Adrenal gland (tissue), 12 donors: Measurements from ENCODE around the gene MT1A. TPM values are rescaled to one million over a fixed set of nuclear protein-coding genes. Genes with fewer than 3 reads are reported as not detected.

Experiments
- DNase-seq, 7 donors: peaks; one replicate each; pipeline ENCODE4 v3.0.0-alpha.2; 2019 to 2020
- H3K27ac ChIP-seq, 5 donors: fragments of 200-600 bp; sonication (generic) in 4 of 5; 1 replicate in 3 of 5; 2 replicates in 2 of 5; pipeline versions ENCODE4 v1.5.1 to v1.8.0; 2016 to 2020; ENCODE audit warnings: mild to moderate bottlenecking in 1 of 5
- H3K27me3 ChIP-seq: fragments of 200-600 bp; 2 replicates; pipeline ENCODE4 v1.8.0; 2021
- H3K36me3 ChIP-seq, 2 donors: fragments of 200-600 bp; replicated peaks in 1 of 2; 1 replicate in 1 of 2; 2 replicates in 1 of 2; pipeline versions ENCODE4 v1.5.1 to v1.8.0; 2018 to 2022
- H3K4me1 ChIP-seq, 2 donors: fragments of 200-600 bp; replicated peaks in 1 of 2; 1 replicate in 1 of 2; 2 replicates in 1 of 2; pipeline versions ENCODE4 v1.5.1 to v1.8.0; 2018 to 2021
- H3K4me3 ChIP-seq, 4 donors: fragments of 200-600 bp; sonication (generic) in 3 of 4; one replicate each; pipeline ENCODE4 v1.5.1; 2016 to 2018
- H3K9me3 ChIP-seq, 3 donors: fragments of 200-600 bp; sonication (generic) in 1 of 3; replicated peaks in 1 of 3; 1 replicate in 2 of 3; 2 replicates in 1 of 3; pipeline versions ENCODE4 v1.5.1 to v1.8.0; 2016 to 2021
- POLR2A ChIP-seq, 2 donors: fragments of 450-650 bp; IDR thresholded peaks; one replicate each; pipeline ENCODE4 v1.6.1; 2017; ENCODE audit warnings: antibody characterized with exemption in 2 of 2, mild to moderate bottlenecking in 2 of 2, moderate library complexity in 1 of 2
- WGBS, 4 donors: extraction: QIAGEN DNeasy Blood & Tissue Kit in 2 of 4; methylation state at CpG; one replicate each; pipeline versions ENCODE4 v1.1.5 to v1.1.7; 2013 to 2017; 5-methylcytosine and 5-hydroxymethylcytosine counted together
- intact Hi-C, 2 donors: fragments of 100-400 bp; cut with DNase I; formaldehyde crosslinking; loops; one replicate each; pipeline versions ENCODE4 v1.14.1 to v1.15.0; 2022 to 2023
- polyA plus RNA-seq, 3 donors: library from polyadenylated mRNA; stranded (reverse); fragments of 200-250 nt in 2 of 3; fragments of 350-450 nt in 1 of 3; fragmentation: Illumina TruSeq in 1 of 3; extraction: RNeasy Lipid Tissue Mini Kit (QIAGEN cat#74804) in 1 of 3; gene quantifications; one replicate each; pipeline ENCODE4 v1.2.3, GENCODE V29; 2013 to 2014
- total RNA-seq, 9 donors: library from RNA; depleted of rRNA in 4 of 9; stranded (reverse); fragments of >200 nt in 4 of 9; fragments of 120-200 nt in 1 of 9; fragmentation: NEBNext Ultra II Directional in 1 of 9; extraction: Animal tissue kit (Norgen Biotek cat#: 25700) in 1 of 9; gene quantifications; one replicate each; pipeline versions ENCODE4 v1.1.0 to v1.2.4, GENCODE V29; 2013 to 2023
- TF ChIP-seq, protein P1 (sequence below), 6 experiments: fragments of 450-650 bp in 4 of 6; fragments of 200-600 bp in 2 of 6; sonication (generic) in 1 of 6; IDR thresholded peaks; 1 replicate in 5 of 6; 2 replicates in 1 of 6; pipeline versions ENCODE4 v1.5.1 to v1.8.0; 2016 to 2021; ENCODE audit warnings: antibody characterized with exemption in 6 of 6, mild to moderate bottlenecking in 2 of 6, moderate library complexity in 1 of 6
- donor health status: healthy with polysubstance abuse.
- donor health status: Bipolar disorder and iron deficiency.
- donor health status: DM: yes; HTN: yes; CAD: no.
- donor health status: DM: no; HTN: no; CAD: no.
- donor health status: DM: no; HTN: no; CAD: no.
- donor health status: DM: yes; HTN: yes; CAD: no.

The MT1A gene
- total and polyA plus RNA-seq, 12 donors = 6.9 to 273 (median 19.4) TPM; not detected in 1

DNA sequence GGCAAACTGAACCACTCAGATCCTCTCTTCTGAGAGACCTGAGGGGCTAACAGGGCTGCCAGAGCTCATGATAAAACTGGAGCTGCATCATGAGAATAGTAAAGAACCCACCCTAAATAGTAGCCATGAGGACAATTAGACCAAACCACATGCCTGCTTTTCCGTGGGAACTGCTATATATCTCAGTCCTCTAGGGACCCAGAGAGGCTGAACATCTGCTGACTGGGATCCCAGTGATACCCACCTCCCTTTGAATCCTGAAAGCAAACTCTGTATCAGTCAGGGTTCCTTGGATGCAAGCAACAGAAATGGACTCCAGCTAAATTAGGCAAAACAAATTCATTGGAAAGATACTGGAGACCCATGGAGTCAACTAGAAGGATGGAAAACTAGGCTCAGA is 50.3 kb downstream of the MT1A start:
- no peak for DNase-seq
- no peak overlapping the region for H3K27ac ChIP-seq
- no peaks in the 10 kb centered on the region for H3K27me3 ChIP-seq
- H3K9me3 ChIP-seq = no peaks in the 10 kb centered on the region
- 29 to 57% (median 56%) methylated on average over 1 of the region's 1 CpG; no CpG with 5 or more reads in 1 of the 4 donors for WGBS, 4 donors
- H3K4me3 ChIP-seq = no peak overlapping the region
- H3K36me3 ChIP-seq = no peaks in the 10 kb centered on the region
- H3K4me1 ChIP-seq = peaks cover 2% of the 10 kb centered on the region in 2 donors
- TF ChIP-seq POLR2A (IDR thresholded peaks at IDR 0.05) = no peak
- TF ChIP-seq, protein P1, sequence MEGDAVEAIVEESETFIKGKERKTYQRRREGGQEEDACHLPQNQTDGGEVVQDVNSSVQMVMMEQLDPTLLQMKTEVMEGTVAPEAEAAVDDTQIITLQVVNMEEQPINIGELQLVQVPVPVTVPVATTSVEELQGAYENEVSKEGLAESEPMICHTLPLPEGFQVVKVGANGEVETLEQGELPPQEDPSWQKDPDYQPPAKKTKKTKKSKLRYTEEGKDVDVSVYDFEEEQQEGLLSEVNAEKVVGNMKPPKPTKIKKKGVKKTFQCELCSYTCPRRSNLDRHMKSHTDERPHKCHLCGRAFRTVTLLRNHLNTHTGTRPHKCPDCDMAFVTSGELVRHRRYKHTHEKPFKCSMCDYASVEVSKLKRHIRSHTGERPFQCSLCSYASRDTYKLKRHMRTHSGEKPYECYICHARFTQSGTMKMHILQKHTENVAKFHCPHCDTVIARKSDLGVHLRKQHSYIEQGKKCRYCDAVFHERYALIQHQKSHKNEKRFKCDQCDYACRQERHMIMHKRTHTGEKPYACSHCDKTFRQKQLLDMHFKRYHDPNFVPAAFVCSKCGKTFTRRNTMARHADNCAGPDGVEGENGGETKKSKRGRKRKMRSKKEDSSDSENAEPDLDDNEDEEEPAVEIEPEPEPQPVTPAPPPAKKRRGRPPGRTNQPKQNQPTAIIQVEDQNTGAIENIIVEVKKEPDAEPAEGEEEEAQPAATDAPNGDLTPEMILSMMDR (IDR thresholded peaks at IDR 0.05) = no peak
- intact Hi-C loops = loop anchor here in 1 of 2 donors (5.0 kb wide), 1 partner anchor 86 kb away; no protein-coding TSS in a partner anchor

DNA sequence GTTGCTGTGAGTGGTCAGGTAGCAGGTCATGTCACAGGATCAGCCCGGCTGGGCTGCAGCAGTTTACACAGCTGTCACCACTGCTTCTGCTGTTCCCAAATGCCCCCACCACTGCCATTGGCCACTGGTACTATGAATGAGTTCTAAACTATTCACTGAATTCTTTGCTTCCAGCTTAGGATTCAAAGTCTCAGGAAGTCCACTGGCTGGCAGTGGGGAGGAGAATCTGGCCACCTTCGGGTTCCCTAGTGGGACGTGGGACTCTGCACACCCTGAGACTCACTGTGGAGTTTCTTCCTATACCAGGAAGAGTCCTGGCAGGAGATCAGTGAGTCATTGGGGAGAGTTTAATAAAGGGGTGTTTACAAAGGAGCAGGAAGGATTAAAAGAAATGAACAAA is 50.7 kb downstream of the MT1A start:
- 77 to 91% (median 84%) methylated on average over 3 of the region's 3 CpGs for WGBS, 4 donors
- Histone ChIP-seq H3K4me1 (no peaks in the 10 kb centered on the region), H3K4me3 (no peak overlapping the region), H3K27me3 (no peaks in the 10 kb centered on the region), H3K27ac (no peak overlapping the region), H3K36me3 (no peaks in the 10 kb centered on the region), H3K9me3 (no peaks in the 10 kb centered on the region)
- DNase-seq = no peak
- TF ChIP-seq POLR2A (IDR thresholded peaks at IDR 0.05) = no peak
- TF ChIP-seq, protein P1 (IDR thresholded peaks at IDR 0.05) = no peak
- intact Hi-C loops = loop anchor here in 1 of 2 donors (5.0 kb wide), 1 partner anchor 87 kb away; no protein-coding TSS in a partner anchor

Other genes with a start within 250 kb of the MT1A start
- gene AMFR, start 213.1 kb upstream of the MT1A start, total RNA-seq = 100 to 1,000 TPM; 165 to 346 (median 226) TPM
- 100 to 1,000 TPM in 1 of 3 donors, 10 to 100 TPM in 2; 40.3 to 117 (median 72.2) TPM for gene AMFR, start 213.1 kb upstream of the MT1A start, polyA plus RNA-seq
- 100 to 1,000 TPM in 5 of 9 donors, 10 to 100 TPM in 4; 20.1 to 113 (median 107) TPM for gene NUDT21, start 187.3 kb upstream of the MT1A start, total RNA-seq
- 10 to 100 TPM; 20.9 to 81.3 (median 32.4) TPM for gene NUDT21, start 187.3 kb upstream of the MT1A start, polyA plus RNA-seq
- gene OGFOD1, start 187.1 kb upstream of the MT1A start, total RNA-seq = 100 to 1,000 TPM in 3 of 9 donors, 10 to 100 TPM in 6; 28.1 to 183 (median 54.9) TPM
- gene OGFOD1, start 187.1 kb upstream of the MT1A start, polyA plus RNA-seq = 100 to 1,000 TPM in 1 of 3 donors, 10 to 100 TPM in 1, 1 to 10 TPM in 1; 9.2 to 132 (median 11.5) TPM
- gene BBS2, start 118.6 kb upstream of the MT1A start, total RNA-seq = 100 to 1,000 TPM; 115 to 329 (median 167) TPM
- 100 to 1,000 TPM; 156 to 357 (median 324) TPM for gene BBS2, start 118.6 kb upstream of the MT1A start, polyA plus RNA-seq
- not detected for gene MT4, start 73.6 kb upstream of the MT1A start, total RNA-seq
- gene MT4, start 73.6 kb upstream of the MT1A start, polyA plus RNA-seq = not detected
- gene MT3, start 49.1 kb upstream of the MT1A start, total RNA-seq = 100 to 1,000 TPM in 2 of 9 donors, 10 to 100 TPM in 6, 1 to 10 TPM in 1; 5.5 to 138 (median 40.6) TPM
- 100 to 1,000 TPM in 2 of 3 donors, 10 to 100 TPM in 1; 54.2 to 354 (median 169) TPM for gene MT3, start 49.1 kb upstream of the MT1A start, polyA plus RNA-seq
- gene MT2A, start 30.1 kb upstream of the MT1A start, total RNA-seq = 1,000 to 10,000 TPM in 3 of 9 donors, 100 to 1,000 TPM in 5, 10 to 100 TPM in 1; 43.8 to 6,828 (median 396) TPM
- gene MT2A, start 30.1 kb upstream of the MT1A start, polyA plus RNA-seq = 1,000 to 10,000 TPM in 1 of 3 donors, 100 to 1,000 TPM in 2; 442 to 2,904 (median 888) TPM
- gene MT1E, start 12.9 kb upstream of the MT1A start, total RNA-seq = 1,000 to 10,000 TPM in 1 of 9 donors, 100 to 1,000 TPM in 8; 105 to 1,395 (median 311) TPM
- gene MT1E, start 12.9 kb upstream of the MT1A start, polyA plus RNA-seq = 1,000 to 10,000 TPM in 1 of 3 donors, 100 to 1,000 TPM in 2; 452 to 1,382 (median 541) TPM
- gene MT1M, start 6.0 kb upstream of the MT1A start, total RNA-seq = 10 to 100 TPM in 4 of 9 donors, 1 to 10 TPM in 4, under 1 TPM in 1; 0.44 to 14.4 (median 10.0) TPM
- 10 to 100 TPM in 1 of 3 donors, 1 to 10 TPM in 2; 6.0 to 50.3 (median 8.0) TPM for gene MT1M, start 6.0 kb upstream of the MT1A start, polyA plus RNA-seq
- not detected for gene MT1B, start 13.2 kb downstream of the MT1A start, total RNA-seq
- gene MT1B, start 13.2 kb downstream of the MT1A start, polyA plus RNA-seq = not detected
- 100 to 1,000 TPM in 1 of 9 donors, 10 to 100 TPM in 8; 10.8 to 204 (median 37.4) TPM for gene MT1F, start 19.3 kb downstream of the MT1A start, total RNA-seq
- gene MT1F, start 19.3 kb downstream of the MT1A start, polyA plus RNA-seq = 100 to 1,000 TPM in 1 of 3 donors, 10 to 100 TPM in 2; 46.1 to 107 (median 73.6) TPM
- gene MT1G, start 29.4 kb downstream of the MT1A start, total RNA-seq = 100 to 1,000 TPM in 1 of 9 donors, 10 to 100 TPM in 4, 1 to 10 TPM in 3, not detected in 1; 3.7 to 146 (median 11.5) TPM
- 10 to 100 TPM; 26.1 to 87.2 (median 26.4) TPM for gene MT1G, start 29.4 kb downstream of the MT1A start, polyA plus RNA-seq
- gene MT1H, start 31.1 kb downstream of the MT1A start, total RNA-seq = under 1 TPM in 1 of 9 donors, not detected in 8; 0.54 TPM
- gene MT1H, start 31.1 kb downstream of the MT1A start, polyA plus RNA-seq = under 1 TPM in 1 of 3 donors, not detected in 2; 0.98 TPM
- gene MT1X, start 43.8 kb downstream of the MT1A start, total RNA-seq = 100 to 1,000 TPM in 4 of 9 donors, 10 to 100 TPM in 5; 29.4 to 373 (median 90.4) TPM
- gene MT1X, start 43.8 kb downstream of the MT1A start, polyA plus RNA-seq = 100 to 1,000 TPM in 2 of 3 donors, 10 to 100 TPM in 1; 65.3 to 438 (median 108) TPM
- gene NUP93, start 91.5 kb downstream of the MT1A start, total RNA-seq = 10 to 100 TPM; 29.3 to 71.1 (median 39.7) TPM
- 10 to 100 TPM; 35.8 to 65.1 (median 52.7) TPM for gene NUP93, start 91.5 kb downstream of the MT1A start, polyA plus RNA-seq
- under 1 TPM in 1 of 9 donors, not detected in 8; 0.06 TPM for gene SLC12A3, start 226.5 kb downstream of the MT1A start, total RNA-seq
- gene SLC12A3, start 226.5 kb downstream of the MT1A start, polyA plus RNA-seq = under 1 TPM in 1 of 3 donors, not detected in 2; 0.03 TPM